GM19238 (cell line): ENCODE data around the gene ALDH1A1.

Experiments used
- DNase-seq: peaks from one replicate; pipeline ENCODE4 v3.0.0; 2011; ENCODE audit warnings: low spot score; ENCODE audit not compliant: insufficient read length

ALDH1A1 gene

GRCh38 chr9:72952914-72953313, at the start of gene ALDH1A1:
ALDH1A1 (minus strand) TSS chr9:72953053; CDS start chr9:72953000, 53 bp downstream.
- DNase-seq = no peak

GRCh38 chr9:73001860-73002259, 49.0 kb upstream of the ALDH1A1 start:
- no peak for DNase-seq

DNA sequence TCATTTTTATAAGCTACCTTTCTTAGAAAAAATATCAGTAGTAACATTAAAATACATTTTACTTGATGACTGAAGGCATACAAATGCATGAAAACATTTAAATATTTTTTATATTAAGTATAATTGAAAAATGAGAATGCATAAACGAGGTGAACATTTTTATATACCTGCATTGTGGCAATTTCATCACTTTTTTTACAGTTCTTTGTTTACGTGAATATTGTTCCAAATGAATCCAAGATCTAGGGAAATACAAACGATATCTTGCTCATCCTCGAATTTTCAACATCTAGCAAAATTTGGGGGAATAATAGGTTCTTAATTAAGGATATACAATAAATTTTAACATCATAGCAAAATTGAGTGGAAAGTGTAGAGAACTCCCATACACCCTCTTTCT, 45.5 kb upstream of the ALDH1A1 start:
- DNase-seq = no peak

- no peak for DNase-seq
These were observed 44.6 kb upstream of the ALDH1A1 start for GRCh38 chr9:72997387-72997995.

DNA sequence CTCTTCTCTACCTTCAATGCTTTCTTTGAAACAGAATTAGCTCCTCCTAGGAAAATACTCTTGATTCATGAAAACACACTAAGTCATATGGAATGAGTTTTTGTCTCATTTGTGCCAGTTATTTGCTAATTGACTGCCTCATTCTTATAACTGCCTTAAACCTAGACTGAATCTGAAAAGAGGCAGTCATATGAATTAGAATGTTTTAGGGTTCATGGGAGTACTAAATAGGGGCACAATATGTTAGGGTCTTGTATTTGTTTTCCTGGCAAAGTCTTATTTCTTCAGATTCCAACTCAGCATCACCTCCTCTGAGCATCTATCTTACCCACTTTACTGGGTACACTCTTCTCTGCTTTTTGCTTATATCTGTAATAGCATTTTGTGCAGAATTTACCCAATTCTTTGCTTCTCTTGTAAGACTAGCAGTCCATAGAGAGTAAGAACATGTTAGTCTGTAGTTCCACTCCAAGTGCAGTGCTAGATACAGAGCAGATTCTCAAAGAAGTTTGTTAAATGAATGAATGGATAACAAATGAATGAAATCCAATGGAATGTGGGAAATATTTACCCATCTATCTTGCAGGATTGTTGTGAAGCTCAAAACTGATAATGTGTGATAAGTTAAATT, 43.9 kb upstream of the ALDH1A1 start:
- DNase-seq = no peak

- no peak for DNase-seq
These were observed 43.3 kb upstream of the ALDH1A1 start for GRCh38 chr9:72996114-72996513.

GRCh38 chr9:72995131-72996024, 42.5 kb upstream of the ALDH1A1 start:
- no peak for DNase-seq

GRCh38 chr9:72991772-72992171, 38.9 kb upstream of the ALDH1A1 start:
- DNase-seq = no peak

DNA sequence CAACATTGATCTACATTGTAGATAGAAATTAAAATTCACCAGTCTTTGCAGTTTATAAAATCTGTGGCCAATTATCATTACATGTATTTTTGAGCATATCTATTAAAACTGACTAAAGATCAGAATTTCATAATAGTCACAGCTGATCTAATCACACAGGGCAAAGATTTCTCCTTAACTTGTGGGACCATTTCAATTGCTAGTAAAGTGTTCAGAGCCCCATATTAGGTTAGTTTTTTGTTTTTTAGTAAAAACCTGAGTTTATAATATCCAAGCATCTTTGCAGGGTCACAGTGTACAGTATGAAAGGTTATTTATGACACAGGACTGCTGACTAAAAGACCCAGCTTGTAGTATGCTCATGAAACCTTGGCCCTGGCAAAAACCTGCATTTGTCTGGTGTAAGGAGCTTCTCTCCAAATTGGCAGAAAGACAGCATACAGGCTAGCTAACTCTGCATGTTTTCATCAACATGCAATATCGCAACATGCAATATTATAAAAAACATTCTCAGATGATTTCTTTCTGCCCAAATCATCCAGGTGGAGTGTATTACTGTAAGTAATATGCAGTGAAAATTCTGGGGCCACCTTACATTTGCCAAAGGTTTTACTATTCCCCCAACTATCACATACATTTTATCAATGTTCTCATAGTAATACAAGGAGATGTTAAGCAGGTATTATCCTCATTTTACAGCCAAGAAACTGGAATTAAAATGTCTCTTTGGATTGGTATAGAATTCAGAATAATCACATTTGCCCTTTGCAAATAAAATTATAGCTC, 37.7 kb upstream of the ALDH1A1 start:
- no peak for DNase-seq

DNA sequence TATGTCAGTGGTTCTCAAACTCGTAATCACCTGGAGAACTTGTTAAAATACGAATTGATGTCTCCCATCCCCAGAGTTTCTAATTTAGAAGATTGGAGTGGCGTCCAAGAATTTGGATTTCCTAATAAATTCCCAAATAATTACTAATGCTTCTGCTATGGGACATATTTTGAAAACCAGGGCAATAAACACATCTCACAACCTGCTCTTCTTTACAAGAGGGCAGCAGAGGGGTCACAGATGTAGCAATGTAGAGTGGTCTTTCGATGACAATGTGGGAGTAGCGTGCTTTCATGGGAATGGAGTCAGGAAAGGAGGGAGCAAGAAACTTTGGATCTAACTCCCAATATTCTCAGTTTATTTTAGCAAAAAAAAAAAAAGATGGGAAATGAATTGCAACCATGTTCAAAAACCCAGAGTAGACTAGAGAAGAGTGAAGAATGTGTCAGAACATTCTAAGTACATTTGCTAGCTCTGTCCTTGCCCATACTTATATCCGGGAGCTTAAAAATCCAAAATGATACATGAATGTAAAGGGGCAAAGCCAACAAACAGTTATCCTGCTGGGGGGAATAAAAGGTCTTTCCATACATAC, 33.8 kb upstream of the ALDH1A1 start:
- DNase-seq = no peak

DNA sequence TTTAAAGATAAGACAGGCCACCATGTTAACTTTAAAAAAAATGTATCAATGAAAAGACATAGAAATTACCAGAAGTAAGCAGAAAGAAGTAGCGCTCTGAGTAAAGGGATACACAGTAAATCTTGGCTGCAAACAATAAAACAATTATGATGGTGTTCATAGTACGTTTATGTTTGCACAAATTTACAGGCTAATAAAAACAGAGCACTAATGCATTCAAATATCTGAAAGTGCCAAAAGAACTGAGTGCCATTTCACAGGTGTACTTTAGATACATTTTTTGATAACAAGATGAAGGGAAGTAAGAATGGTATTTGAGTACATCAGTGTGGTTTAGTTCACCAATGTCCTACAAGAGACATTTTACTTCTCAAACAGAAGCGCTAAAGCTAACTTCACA, 32.9 kb upstream of the ALDH1A1 start:
- no peak for DNase-seq

DNA sequence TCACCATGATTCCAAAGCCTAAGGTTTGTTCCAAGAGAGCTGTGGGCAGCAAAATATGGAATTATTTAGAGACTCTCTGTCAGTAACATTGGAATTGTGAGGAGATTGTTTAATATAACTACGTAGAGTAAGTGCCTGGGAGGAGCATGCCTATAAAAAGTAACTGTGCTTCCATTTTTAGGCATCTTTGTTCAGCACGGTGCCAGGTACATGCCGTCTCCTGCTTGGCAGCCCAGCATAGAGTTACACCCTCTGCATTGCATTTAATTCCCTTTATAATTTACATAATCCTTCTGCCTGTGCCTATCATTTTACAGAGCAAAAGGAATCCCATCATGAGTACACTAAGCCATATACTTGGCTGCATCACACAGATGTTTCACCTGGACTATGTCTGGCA, 32.1 kb upstream of the ALDH1A1 start:
- DNase-seq = no peak

- DNase-seq = no peak
These were observed 31.5 kb upstream of the ALDH1A1 start for GRCh38 chr9:72984226-72984947.

DNA sequence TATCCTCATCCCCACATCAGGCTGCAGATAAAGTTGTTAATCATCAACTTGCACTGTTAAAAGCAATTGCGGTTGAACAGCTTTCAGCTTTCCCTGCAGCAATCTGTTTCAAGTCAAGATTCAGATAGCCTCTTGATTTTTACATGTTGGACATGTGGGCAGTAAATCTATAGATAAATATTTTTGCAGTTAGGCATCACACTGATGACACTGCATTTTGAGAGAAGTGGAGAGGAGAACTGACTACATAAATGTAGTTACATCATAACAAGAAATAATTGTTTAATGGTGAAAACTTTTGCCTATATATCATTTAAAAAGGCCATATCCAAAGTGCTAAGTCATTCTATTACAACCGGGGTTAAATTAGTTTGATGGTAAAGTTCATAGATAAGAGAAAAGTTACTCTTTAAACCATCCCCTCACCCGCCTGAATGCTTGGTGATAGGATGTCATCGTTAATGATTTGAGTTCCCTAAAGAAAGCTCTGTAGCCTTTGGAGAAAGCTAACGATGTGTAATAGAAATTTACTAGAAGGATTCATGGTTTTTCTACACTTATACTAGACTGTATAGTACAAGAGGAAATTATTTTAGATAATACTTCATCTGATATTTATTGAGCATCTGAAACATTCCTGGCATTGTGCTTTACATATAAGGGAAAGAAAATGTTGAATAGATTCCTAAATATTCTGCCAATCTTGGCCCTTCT, 30.8 kb upstream of the ALDH1A1 start:
- DNase-seq = no peak

- no peak for DNase-seq
These were observed 30.2 kb upstream of the ALDH1A1 start for GRCh38 chr9:72983056-72983455.

- no peak for DNase-seq
These were observed 29.4 kb upstream of the ALDH1A1 start for GRCh38 chr9:72982146-72982799.

GRCh38 chr9:72981433-72981832, 28.6 kb upstream of the ALDH1A1 start:
- no peak for DNase-seq

DNA sequence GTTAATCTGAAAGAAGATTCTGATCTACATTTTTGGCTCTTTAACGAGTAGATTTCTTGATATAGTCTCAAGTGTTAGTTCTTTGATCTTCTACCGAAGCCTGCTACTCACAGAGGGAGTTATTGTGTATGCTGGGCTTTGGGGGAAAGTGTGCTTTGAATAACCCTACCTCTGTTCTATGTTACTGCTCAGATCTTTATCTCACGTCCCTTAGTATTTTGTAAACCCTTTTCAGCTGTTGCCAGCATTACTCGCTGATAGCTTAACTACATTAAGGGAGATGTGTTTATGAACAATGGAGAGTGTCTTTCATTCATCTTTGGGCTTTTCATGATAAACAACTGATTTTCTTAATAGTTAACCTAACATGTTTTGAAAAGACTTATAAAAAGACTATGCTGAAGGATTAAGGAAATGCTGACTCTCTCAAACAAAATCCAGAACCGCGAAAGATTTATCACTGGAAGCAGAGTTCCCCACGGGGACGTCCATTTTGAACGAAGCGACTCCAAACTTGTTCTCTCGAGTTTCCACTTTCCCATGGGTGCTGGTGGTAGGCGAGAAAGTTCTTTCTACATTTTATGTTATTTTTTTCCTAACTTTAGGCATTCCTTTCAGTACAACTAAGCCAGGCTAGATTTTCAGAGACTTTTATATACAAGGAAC, 27.9 kb upstream of the ALDH1A1 start:
- no peak for DNase-seq

GRCh38 chr9:72980183-72980582, 27.3 kb upstream of the ALDH1A1 start:
- DNase-seq = no peak
